HG02885 (cell line): ENCODE results near the gene SHKBP1.
"Not testable (repeated sequence)": the region's sequence is repeated elsewhere in the genome, so short reads cannot be mapped to it uniquely, and the experiment has no call there.

Experiments
- ATAC-seq: cut with Tn5 transposase; IDR thresholded peaks from one replicate; pipeline ENCODE4 v1.9.1; 2021; ENCODE audit warnings: mild to moderate bottlenecking; ENCODE audit not compliant: unreplicated experiment, poor library complexity

SHKBP1 gene

GRCh38 chr19:40576585-40577451, at the start of gene SHKBP1:
TSS of gene SHKBP1 (plus strand) at chr19:40576873. CDS start at chr19:40576900, 27 bp downstream.
- peak; percentile 98 for ATAC-seq

GRCh38 chr19:40528078-40528477, 48.6 kb upstream of the SHKBP1 start:
- ATAC-seq: no peak

- no peak for ATAC-seq
Measured at GRCh38 chr19:40528533-40529092, 48.1 kb upstream of the SHKBP1 start.

GRCh38 chr19:40529093-40529954, 47.3 kb upstream of the SHKBP1 start:
- no peak for ATAC-seq

- no peak for ATAC-seq
Measured at GRCh38 chr19:40530091-40530901, 46.4 kb upstream of the SHKBP1 start.

GRCh38 chr19:40533508-40533907, 43.2 kb upstream of the SHKBP1 start:
- ATAC-seq: no peak

GRCh38 chr19:40534148-40534547, 42.5 kb upstream of the SHKBP1 start:
- no peak for ATAC-seq

- ATAC-seq: no peak
Measured at GRCh38 chr19:40539070-40539469, 37.6 kb upstream of the SHKBP1 start.

- no peak for ATAC-seq
Measured at GRCh38 chr19:40542202-40542859, 34.3 kb upstream of the SHKBP1 start.

- no peak for ATAC-seq
Measured at GRCh38 chr19:40543029-40543597, 33.6 kb upstream of the SHKBP1 start.

- not testable (repeated sequence) for ATAC-seq
Measured at GRCh38 chr19:40546153-40546841, 30.4 kb upstream of the SHKBP1 start.

GRCh38 chr19:40547190-40547589, 29.5 kb upstream of the SHKBP1 start:
- not testable (repeated sequence) for ATAC-seq

GRCh38 chr19:40547836-40548235, 28.8 kb upstream of the SHKBP1 start:
- ATAC-seq: no peak

- ATAC-seq: no peak
Measured at GRCh38 chr19:40549007-40549708, 27.5 kb upstream of the SHKBP1 start.

GRCh38 chr19:40550951-40551350, 25.7 kb upstream of the SHKBP1 start:
- ATAC-seq: no peak

GRCh38 chr19:40552848-40553247, 23.8 kb upstream of the SHKBP1 start:
- no peak for ATAC-seq

GRCh38 chr19:40553885-40554857, 22.5 kb upstream of the SHKBP1 start:
- ATAC-seq: no peak
